HG02970 (cell line): ENCODE results near the gene FHAD1.

ENCODE experiments used
- ATAC-seq: cut with Tn5 transposase; IDR thresholded peaks from one replicate; pipeline ENCODE4 v1.9.1; 2021; ENCODE audit warnings: mild to moderate bottlenecking, moderate library complexity, moderate number of reproducible peaks; ENCODE audit not compliant: unreplicated experiment, low FRiP score

FHAD1 gene

GRCh38 chr1:15446212-15446611 lies 199.2 kb downstream of the FHAD1 start:
- ATAC-seq: no peak
